ENCODE results near the gene VPS37B.

DNA sequence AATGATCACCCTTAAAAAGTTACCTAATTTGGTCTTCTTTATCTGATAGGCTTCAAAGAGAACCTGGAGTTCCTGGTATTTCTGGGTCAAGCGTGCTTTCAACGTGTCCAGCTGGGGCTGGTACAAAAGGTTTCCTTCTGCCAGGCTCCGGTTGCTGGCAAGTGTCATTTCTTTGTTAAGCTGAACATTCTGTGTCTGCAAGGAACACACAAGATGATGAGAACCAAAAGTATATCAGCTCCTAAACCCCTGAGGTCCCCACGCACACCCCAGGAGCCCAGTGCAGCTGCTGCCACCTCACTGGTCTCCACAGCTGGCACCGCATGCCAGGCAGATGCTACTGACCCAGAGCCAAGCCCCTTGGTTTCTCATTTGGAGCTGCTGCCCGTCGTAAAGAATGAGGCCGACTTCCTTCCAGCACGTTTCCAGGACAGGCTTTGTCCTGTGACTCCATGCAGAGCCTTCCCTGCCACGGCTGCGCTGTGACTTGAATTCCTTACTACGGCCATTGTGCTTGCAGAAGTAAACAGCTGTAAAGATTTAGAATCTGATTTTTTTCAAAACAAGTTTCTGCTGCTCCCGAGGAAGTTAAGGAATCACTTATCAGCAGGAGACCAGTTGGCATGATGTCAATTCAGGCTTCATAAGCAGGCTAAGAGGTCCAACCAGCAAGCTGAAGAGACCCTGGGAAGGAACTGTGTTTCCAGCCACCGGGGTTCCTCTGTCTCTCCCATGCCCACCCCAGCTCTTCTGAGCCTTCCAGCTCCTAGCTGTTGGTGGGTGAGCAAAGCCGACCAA lies 24.9 kb downstream of the VPS37B start:
- no peak for TF ChIP-seq POLR2A (IDR thresholded peaks at IDR 0.05; ENCODE audit: low read depth, low read length)
- no peak for TF ChIP-seq POLR2AphosphoS5 (IDR thresholded peaks at IDR 0.05; ENCODE audit: low read depth, low read length)

Data from GM12892 (cell line).